BJ (cell line): ENCODE results near the gene ZBTB43. TPM values are rescaled to one million over a fixed set of nuclear protein-coding genes. Genes with fewer than 3 reads are reported as not detected.
"Not testable (repeated sequence)": the region's sequence is repeated elsewhere in the genome, so short reads cannot be mapped to it uniquely, and the experiment has no call there.

Experiments used
- CTCF ChIA-PET: fragments of 350-600 bp; formaldehyde crosslinking; extraction: SDS; loops from one replicate; lab custom pipeline; 2021; ENCODE audit warnings: antibody characterized with exemption, inconsistent platforms; lab: Yijun Ruan, JAX
- POLR2A ChIA-PET: fragments of 300-600 bp; sonication (Branson Sonifier 250); formaldehyde crosslinking; extraction: SDS; loops from one replicate; lab custom pipeline; 2021; ENCODE audit warnings: antibody characterized with exemption; lab: Charles Lee
- DNase-seq: peaks from one replicate; pipeline ENCODE4 v3.0.0-alpha.2; 2011; ENCODE audit warnings: low read depth
- H3K27me3 ChIP-seq: 2 replicates; pipeline ENCODE4 v1.6.0; 2011; ENCODE audit warnings: low read length; ENCODE audit not compliant: control insufficient read depth, insufficient read depth
- H3K36me3 ChIP-seq: 2 replicates; pipeline ENCODE4 v1.5.1; 2011; ENCODE audit warnings: low read length; ENCODE audit not compliant: control insufficient read depth, insufficient read depth
- H3K4me3 ChIP-seq: 2 replicates; pipeline ENCODE4 v1.5.1; 2011; ENCODE audit warnings: low read depth, mild to moderate bottlenecking, control low read depth, low read length
- CTCF ChIP-seq: IDR thresholded peaks from 2 replicates; pipeline ENCODE4 v1.5.1; 2011; ENCODE audit warnings: low read depth, mild to moderate bottlenecking, control low read depth, inconsistent platforms, low read length, moderate library complexity; ENCODE audit not compliant: insufficient read depth
- polyA plus RNA-seq: library from polyadenylated mRNA; depleted of rRNA; stranded (reverse); fragments of >200 nt; gene quantifications from 2 replicates; pipeline ENCODE4 v1.2.3, GENCODE V29; 2011

Gene ZBTB43
- polyA plus RNA-seq, 1 experiment = 4.6 TPM

GRCh38 chr9:126806336-126806735 lies 1.5 kb downstream of the ZBTB43 start:
- DNase-seq = no peak
- no peaks in the 10 kb centered on the region for H3K27me3 ChIP-seq
- POLR2A ChIA-PET = no interaction called here
- H3K36me3 ChIP-seq = 0 out of 2 replicates have a peak, but pooled peaks cover 2% of the 10 kb centered on the region
- CTCF ChIA-PET = interaction anchor here (0.6 kb wide), 1 partner anchor 100 kb away, joined by 3 read pairs; no protein-coding TSS in a partner anchor
- no peak for TF ChIP-seq CTCF
- no peak overlapping the region; the same call in 1 of the 2 replicates for H3K4me3 ChIP-seq

GRCh38 chr9:126809068-126809467 lies 4.2 kb downstream of the ZBTB43 start:
- ChIA-PET POLR2A (no interaction called here), CTCF (no interaction called here)
- no peak for TF ChIP-seq CTCF
- no peak overlapping the region for H3K4me3 ChIP-seq
- H3K36me3 ChIP-seq = peaks cover 3% of the 10 kb centered on the region
- no peak for DNase-seq
- H3K27me3 ChIP-seq = no peaks in the 10 kb centered on the region

- H3K27me3 ChIP-seq, DNase-seq, H3K4me3 ChIP-seq, CTCF ChIA-PET, POLR2A ChIA-PET, H3K36me3 ChIP-seq: not testable (repeated sequence)
These were observed 5.4 kb downstream of the ZBTB43 start for GRCh38 chr9:126810221-126810620.

- Histone ChIP-seq H3K4me3 (no peak overlapping the region), H3K27me3 (no peaks in the 10 kb centered on the region), H3K36me3 (peaks cover 3% of the 10 kb centered on the region)
- TF ChIP-seq CTCF = no peak
- POLR2A ChIA-PET = no interaction called here
- no peak for DNase-seq
- CTCF ChIA-PET = no interaction called here
These were observed 8.2 kb downstream of the ZBTB43 start for GRCh38 chr9:126813072-126813471.

GRCh38 chr9:126814091-126814490 lies 9.3 kb downstream of the ZBTB43 start:
- no peak for TF ChIP-seq CTCF
- ChIA-PET POLR2A (no interaction called here), CTCF (no interaction called here)
- no peaks in the 10 kb centered on the region for H3K27me3 ChIP-seq
- DNase-seq = no peak
- H3K36me3 ChIP-seq = peaks cover 5% of the 10 kb centered on the region
- H3K4me3 ChIP-seq = no peak overlapping the region

- DNase-seq, CTCF ChIA-PET, H3K4me3 ChIP-seq, H3K27me3 ChIP-seq, POLR2A ChIA-PET, H3K36me3 ChIP-seq: not testable (repeated sequence)
These were observed 12.8 kb downstream of the ZBTB43 start for GRCh38 chr9:126817615-126818014.
